Ovary (tissue), 3 donors: ENCODE measurements around the gene UROD.

Experiments used
- EP300 ChIP-seq: sonication (generic); formaldehyde crosslinking; IDR thresholded peaks from one replicate; pipeline ENCODE4 v1.6.1; 2017; ENCODE audit warnings: antibody characterized with exemption
- POLR2A ChIP-seq: fragments of 450-650 bp; IDR thresholded peaks from one replicate; pipeline ENCODE4 v1.6.1; 2017; ENCODE audit warnings: antibody characterized with exemption, mild to moderate bottlenecking, moderate library complexity
- TF ChIP-seq, protein P1 (sequence below), 3 donors: fragments of 450-650 bp in 2 of 3; fragments of 200-600 bp in 1 of 3; IDR thresholded peaks; one replicate each; pipeline versions ENCODE4 v1.5.1 to v1.8.0; 2016 to 2022; ENCODE audit warnings: antibody characterized with exemption in 3 of 3, mild to moderate bottlenecking in 1 of 3
- donor health status: DM: no; HTN: no; CAD: no.

GRCh38 chr1:45008076-45008475, 4.0 kb upstream of the UROD start:
- TF ChIP-seq, protein P1, sequence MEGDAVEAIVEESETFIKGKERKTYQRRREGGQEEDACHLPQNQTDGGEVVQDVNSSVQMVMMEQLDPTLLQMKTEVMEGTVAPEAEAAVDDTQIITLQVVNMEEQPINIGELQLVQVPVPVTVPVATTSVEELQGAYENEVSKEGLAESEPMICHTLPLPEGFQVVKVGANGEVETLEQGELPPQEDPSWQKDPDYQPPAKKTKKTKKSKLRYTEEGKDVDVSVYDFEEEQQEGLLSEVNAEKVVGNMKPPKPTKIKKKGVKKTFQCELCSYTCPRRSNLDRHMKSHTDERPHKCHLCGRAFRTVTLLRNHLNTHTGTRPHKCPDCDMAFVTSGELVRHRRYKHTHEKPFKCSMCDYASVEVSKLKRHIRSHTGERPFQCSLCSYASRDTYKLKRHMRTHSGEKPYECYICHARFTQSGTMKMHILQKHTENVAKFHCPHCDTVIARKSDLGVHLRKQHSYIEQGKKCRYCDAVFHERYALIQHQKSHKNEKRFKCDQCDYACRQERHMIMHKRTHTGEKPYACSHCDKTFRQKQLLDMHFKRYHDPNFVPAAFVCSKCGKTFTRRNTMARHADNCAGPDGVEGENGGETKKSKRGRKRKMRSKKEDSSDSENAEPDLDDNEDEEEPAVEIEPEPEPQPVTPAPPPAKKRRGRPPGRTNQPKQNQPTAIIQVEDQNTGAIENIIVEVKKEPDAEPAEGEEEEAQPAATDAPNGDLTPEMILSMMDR (IDR thresholded peaks at IDR 0.05), result no peak
- TF ChIP-seq EP300 (no peak), POLR2A (no peak)
